Neuron (in vitro differentiated cells): Measurements from ENCODE around the gene SUB1.
"Not testable (repeated sequence)": the region's sequence is repeated elsewhere in the genome, so short reads cannot be mapped to it uniquely, and the experiment has no call there.

ENCODE experiments used
- H2AFZ ChIP-seq: one replicate; pipeline ENCODE4 v1.6.1; 2013; ENCODE audit warnings: low read depth, mild to moderate bottlenecking, inconsistent platforms, low read length, moderate library complexity
- H3K27me3 ChIP-seq: one replicate; pipeline ENCODE4 v1.6.1; 2013; ENCODE audit warnings: low read length; ENCODE audit not compliant: insufficient read depth
- H3K36me3 ChIP-seq: one replicate; pipeline ENCODE4 v1.6.1; 2013; ENCODE audit warnings: low read length; ENCODE audit not compliant: insufficient read depth
- H3K4me1 ChIP-seq: one replicate; pipeline ENCODE4 v1.6.1; 2013; ENCODE audit warnings: low read length; ENCODE audit not compliant: insufficient read depth
- H3K4me3 ChIP-seq: 2 replicates; pipeline ENCODE4 v1.5.1; 2013; ENCODE audit warnings: mild to moderate bottlenecking, low read length, moderate library complexity
- H3K9me3 ChIP-seq: one replicate; pipeline ENCODE4 v1.6.1; 2013; ENCODE audit warnings: low read length

Gene SUB1

GRCh38 chr5:32585446-32586275, at the start of gene SUB1:
SUB1 (plus strand) TSS chr5:32585557; CDS start chr5:32588513, 2,956 bp downstream.
- Histone ChIP-seq H3K4me1 (peaks cover 13% of the 10 kb centered on the region), H3K27me3 (no peaks in the 10 kb centered on the region), H3K36me3 (peaks cover 24% of the 10 kb centered on the region), H3K9me3 (no peaks in the 10 kb centered on the region), H2AFZ (peak within 1 kb of the TSS; percentile 92), H3K4me3 (peak within 1 kb of the TSS; percentile 98)

GRCh38 chr5:32536246-32536645, 49.1 kb upstream of the SUB1 start:
- H3K27me3 ChIP-seq: no peaks in the 10 kb centered on the region
- peaks cover 14% of the 10 kb centered on the region for H3K4me1 ChIP-seq
- no peaks in the 10 kb centered on the region for H3K36me3 ChIP-seq
- no peak overlapping the region for H3K4me3 ChIP-seq
- H3K9me3 ChIP-seq: no peaks in the 10 kb centered on the region
- H2AFZ ChIP-seq: no peak overlapping the region

GRCh38 chr5:32537437-32538029, 47.8 kb upstream of the SUB1 start:
- not testable (repeated sequence) for H3K27me3 ChIP-seq, H3K4me3 ChIP-seq, H3K9me3 ChIP-seq, H2AFZ ChIP-seq, H3K4me1 ChIP-seq, H3K36me3 ChIP-seq

GRCh38 chr5:32538031-32538547, 47.3 kb upstream of the SUB1 start:
- Histone ChIP-seq H3K9me3 (no peaks in the 10 kb centered on the region), H2AFZ (no peak overlapping the region), H3K27me3 (no peaks in the 10 kb centered on the region), H3K4me1 (peaks cover 2% of the 10 kb centered on the region), H3K36me3 (no peaks in the 10 kb centered on the region), H3K4me3 (no peak overlapping the region)

GRCh38 chr5:32539981-32540845, 45.1 kb upstream of the SUB1 start:
- Histone ChIP-seq H3K27me3 (no peaks in the 10 kb centered on the region), H2AFZ (no peak overlapping the region), H3K4me3 (no peak overlapping the region), H3K9me3 (no peaks in the 10 kb centered on the region), H3K36me3 (no peaks in the 10 kb centered on the region), H3K4me1 (peaks cover 2% of the 10 kb centered on the region)

GRCh38 chr5:32541241-32541640, 44.1 kb upstream of the SUB1 start:
- Histone ChIP-seq H3K36me3 (no peaks in the 10 kb centered on the region), H2AFZ (no peak overlapping the region), H3K9me3 (no peaks in the 10 kb centered on the region), H3K4me1 (peaks cover 2% of the 10 kb centered on the region), H3K4me3 (no peak overlapping the region), H3K27me3 (no peaks in the 10 kb centered on the region)

GRCh38 chr5:32542216-32543059, 42.9 kb upstream of the SUB1 start:
- H3K27me3 ChIP-seq: no peaks in the 10 kb centered on the region
- no peaks in the 10 kb centered on the region for H3K36me3 ChIP-seq
- no peak overlapping the region for H3K4me3 ChIP-seq
- no peaks in the 10 kb centered on the region for H3K9me3 ChIP-seq
- no peaks in the 10 kb centered on the region for H3K4me1 ChIP-seq
- no peak overlapping the region for H2AFZ ChIP-seq

- Histone ChIP-seq H2AFZ (no peak overlapping the region), H3K27me3 (no peaks in the 10 kb centered on the region), H3K4me3 (no peak overlapping the region), H3K36me3 (no peaks in the 10 kb centered on the region), H3K4me1 (no peaks in the 10 kb centered on the region), H3K9me3 (no peaks in the 10 kb centered on the region)
Measured at GRCh38 chr5:32543291-32543690, 42.1 kb upstream of the SUB1 start.

GRCh38 chr5:32545102-32545800, 40.1 kb upstream of the SUB1 start:
- H3K4me3 ChIP-seq: no peak overlapping the region

GRCh38 chr5:32551194-32551593, 34.2 kb upstream of the SUB1 start:
- Histone ChIP-seq H3K4me3 (no peak overlapping the region), H2AFZ (no peak overlapping the region), H3K27me3 (no peaks in the 10 kb centered on the region), H3K9me3 (peaks cover 4% of the 10 kb centered on the region), H3K4me1 (no peaks in the 10 kb centered on the region), H3K36me3 (no peaks in the 10 kb centered on the region)

More at GRCh38 chr5:32545102-32545800, 40.1 kb upstream of the SUB1 start:
- Histone ChIP-seq H3K9me3 (no peaks in the 10 kb centered on the region), H3K4me1 (no peaks in the 10 kb centered on the region), H3K36me3 (no peaks in the 10 kb centered on the region), H2AFZ (no peak overlapping the region), H3K27me3 (no peaks in the 10 kb centered on the region)

- peaks cover 4% of the 10 kb centered on the region for H3K9me3 ChIP-seq
- no peak overlapping the region for H2AFZ ChIP-seq
- no peaks in the 10 kb centered on the region for H3K36me3 ChIP-seq
- H3K4me1 ChIP-seq: no peaks in the 10 kb centered on the region
- H3K4me3 ChIP-seq: no peak overlapping the region
- no peaks in the 10 kb centered on the region for H3K27me3 ChIP-seq
Measured at GRCh38 chr5:32551865-32552264, 33.5 kb upstream of the SUB1 start.

GRCh38 chr5:32552491-32552890, 32.9 kb upstream of the SUB1 start:
- not testable (repeated sequence) for H3K9me3 ChIP-seq, H2AFZ ChIP-seq, H3K27me3 ChIP-seq, H3K4me3 ChIP-seq, H3K36me3 ChIP-seq, H3K4me1 ChIP-seq
